Measurements from ENCODE around the gene SLC27A4. TPM values are rescaled to one million over a fixed set of nuclear protein-coding genes. Genes with fewer than 3 reads are reported as not detected.

Gene SLC27A4
- total and polyA plus RNA-seq, 2 donors from 2014 or later: 29.3 to 58.7 TPM

DNA sequence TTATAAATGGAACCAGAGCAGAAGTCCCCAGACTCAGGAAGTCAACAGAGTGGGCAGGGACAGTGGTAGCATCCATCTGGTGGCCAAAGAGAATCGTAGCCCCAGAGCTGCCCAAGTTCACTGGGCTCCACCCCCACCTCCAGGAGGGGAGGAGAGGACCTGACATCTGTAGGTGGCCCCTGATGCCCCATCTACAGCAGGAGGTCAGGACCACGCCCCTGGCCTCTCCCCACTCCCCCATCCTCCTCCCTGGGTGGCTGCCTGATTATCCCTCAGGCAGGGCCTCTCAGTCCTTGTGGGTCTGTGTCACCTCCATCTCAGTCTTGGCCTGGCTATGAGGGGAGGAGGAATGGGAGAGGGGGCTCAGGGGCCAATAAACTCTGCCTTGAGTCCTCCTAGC is 20.5 kb downstream of the SLC27A4 start:
- Histone ChIP-seq H3K4me1 (ENCODE audit: control insufficient read depth in 2 of 3, insufficient read depth in 2 of 3, low read depth in 1 of 3, low read length in 3 of 3) (peaks cover 0 to 19% (median 6%) of the 10 kb centered on the region in 3 donors), H3K9me3 (ENCODE audit: control insufficient read depth in 2 of 3, insufficient read depth in 1 of 3, low read length in 3 of 3) (no peaks in the 10 kb centered on the region), H3K9ac (ENCODE audit: low read length in 3 of 3) (no peak overlapping the region), H3K27me3 (ENCODE audit: control insufficient read depth, insufficient read depth, low read length) (no peaks in the 10 kb centered on the region), H3K27ac (ENCODE audit: low read depth in 2 of 2, low read length in 2 of 2) (no peak overlapping the region), H3K36me3 (ENCODE audit: control insufficient read depth in 2 of 3, insufficient read depth in 3 of 3, low read length in 3 of 3) (peaks cover 0 to under 1% (median under 1%) of the 10 kb centered on the region in 3 donors), H3K4me3 (ENCODE audit: low read length in 3 of 3) (no peak overlapping the region)
- FAIRE-seq (no peak), DNase-seq (no peak)
- intact Hi-C loops (cut with DNase I): no loop called here
- TF ChIP-seq CTCF (IDR thresholded peaks at IDR 0.05; ENCODE audit: borderline replicate concordance, extremely low read depth, insufficient read depth): no peak

DNA sequence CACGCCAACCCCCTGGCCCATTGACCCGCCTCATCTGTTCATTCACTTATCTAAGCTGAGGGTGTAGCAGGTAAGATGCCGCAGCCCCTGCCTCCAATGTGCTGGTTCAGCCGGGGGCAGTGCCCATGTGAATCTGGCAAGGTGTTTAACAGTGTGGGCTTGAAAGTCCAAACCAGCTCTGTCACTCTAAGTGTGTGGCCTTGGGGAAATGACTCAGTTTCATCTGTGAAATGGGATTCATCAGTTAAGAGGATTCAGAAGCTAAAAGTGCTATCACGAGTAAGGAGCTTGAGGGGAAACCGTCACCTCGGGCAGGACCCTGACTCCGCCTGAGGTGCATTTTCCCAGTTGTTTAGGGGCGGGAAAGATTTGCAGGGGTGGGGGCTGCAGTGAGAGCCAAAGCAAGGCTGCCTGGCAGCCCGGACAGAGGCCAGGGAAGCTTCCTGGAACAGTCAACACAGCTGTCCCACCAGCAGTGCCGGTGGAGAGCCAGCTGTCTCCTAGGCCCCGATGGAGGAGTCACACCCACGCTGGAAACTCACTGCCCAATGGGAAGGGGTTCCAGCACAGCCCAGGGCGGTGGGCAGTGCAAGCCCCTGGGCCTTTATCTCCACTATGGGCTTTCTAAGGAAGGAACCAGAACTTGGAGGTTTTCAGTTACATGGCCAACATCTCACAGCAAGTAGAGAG is 21.1 kb downstream of the SLC27A4 start:
- no peaks in the 10 kb centered on the region for H3K9me3 ChIP-seq (ENCODE audit: control insufficient read depth in 2 of 3, insufficient read depth in 1 of 3, low read length in 3 of 3)
- peak overlapping the region in 2 of 3 donors; percentile 60 to 77 for H3K4me3 ChIP-seq (ENCODE audit: low read length in 3 of 3)
- H3K36me3 ChIP-seq (ENCODE audit: control insufficient read depth in 2 of 3, insufficient read depth in 3 of 3, low read length in 3 of 3): no peaks in the 10 kb centered on the region
- peak in 1 of 5 donors; percentile 18 for DNase-seq
- no peaks in the 10 kb centered on the region for H3K27me3 ChIP-seq (ENCODE audit: control insufficient read depth, insufficient read depth, low read length)
- FAIRE-seq: no peak
- no peak for TF ChIP-seq CTCF (IDR thresholded peaks at IDR 0.05; ENCODE audit: borderline replicate concordance, extremely low read depth, insufficient read depth)
- intact Hi-C loops (cut with DNase I): no loop called here
- H3K27ac ChIP-seq (ENCODE audit: low read depth in 2 of 2, low read length in 2 of 2): no peak overlapping the region
- H3K4me1 ChIP-seq (ENCODE audit: control insufficient read depth in 2 of 3, insufficient read depth in 2 of 3, low read depth in 1 of 3, low read length in 3 of 3): peaks cover 0 to 19% (median 6%) of the 10 kb centered on the region in 3 donors
- H3K9ac ChIP-seq (ENCODE audit: low read length in 3 of 3): peak overlapping the region in 1 of 3 donors; percentile 56

DNA sequence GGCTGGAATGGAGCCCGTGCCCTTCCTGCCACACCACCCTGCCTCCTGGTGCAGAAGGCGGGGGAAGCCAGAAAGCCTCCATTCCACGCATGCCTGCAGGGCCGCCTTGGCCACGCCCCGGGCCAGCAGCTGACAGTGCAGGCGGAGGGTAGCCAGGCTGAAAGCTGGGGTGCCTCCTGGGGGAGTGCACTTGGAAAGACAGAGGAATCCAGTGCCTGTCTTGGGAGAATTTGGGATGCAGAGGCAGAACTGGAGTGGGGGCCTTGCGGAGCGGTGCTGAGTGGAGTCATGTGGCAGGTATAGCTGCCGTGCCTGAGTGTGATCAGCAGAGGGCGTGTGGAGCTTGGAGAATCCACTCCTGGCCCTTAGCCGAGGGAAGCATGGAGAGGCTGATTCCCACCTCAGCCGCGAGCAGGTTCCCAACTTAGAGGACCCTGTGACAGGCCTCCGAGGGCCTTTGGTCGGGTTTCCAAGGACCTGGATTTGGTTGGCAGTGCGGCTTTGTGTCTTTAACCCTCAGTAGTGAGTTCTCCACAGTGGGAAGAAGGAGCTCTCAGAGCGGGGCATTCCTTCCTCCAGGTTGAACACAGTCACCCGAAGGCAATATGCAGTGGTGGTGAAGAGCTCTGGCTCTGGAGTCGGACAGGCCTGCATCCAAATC is 21.8 kb downstream of the SLC27A4 start:
- FAIRE-seq: no peak
- peak; percentile 89 for TF ChIP-seq CTCF (IDR thresholded peaks at IDR 0.05; ENCODE audit: borderline replicate concordance, extremely low read depth, insufficient read depth)

More for the DNA sequence above, 21.8 kb downstream of the SLC27A4 start:
- DNase-seq: peak; percentile 86 to 94 (median 91)
- H3K36me3 ChIP-seq (ENCODE audit: control insufficient read depth in 2 of 3, insufficient read depth in 3 of 3, low read length in 3 of 3): no peaks in the 10 kb centered on the region
- peaks cover 0 to 19% (median 6%) of the 10 kb centered on the region in 3 donors for H3K4me1 ChIP-seq (ENCODE audit: control insufficient read depth in 2 of 3, insufficient read depth in 2 of 3, low read depth in 1 of 3, low read length in 3 of 3)
- no peaks in the 10 kb centered on the region for H3K9me3 ChIP-seq (ENCODE audit: control insufficient read depth in 2 of 3, insufficient read depth in 1 of 3, low read length in 3 of 3)
- intact Hi-C loops (cut with DNase I): no loop called here
- peak overlapping the region; percentile 7 to 77 (median 60) for H3K4me3 ChIP-seq (ENCODE audit: low read length in 3 of 3)
- H3K27ac ChIP-seq (ENCODE audit: low read depth in 2 of 2, low read length in 2 of 2): peak overlapping the region in 1 of 2 donors; percentile 8
- peak overlapping the region in 1 of 3 donors; percentile 56 for H3K9ac ChIP-seq (ENCODE audit: low read length in 3 of 3)
- H3K27me3 ChIP-seq (ENCODE audit: control insufficient read depth, insufficient read depth, low read length): no peaks in the 10 kb centered on the region

Data from kidney (tissue), 14 donors.